H1 (cell line): ENCODE results near the gene CHAD.

ENCODE experiments used
- ATF3 ChIP-seq: IDR thresholded peaks from 2 replicates; pipeline ENCODE4 v1.6.1; 2011; ENCODE audit warnings: low read depth, mild to moderate bottlenecking, low read length; ENCODE audit not compliant: insufficient read depth
- CEBPB ChIP-seq: IDR thresholded peaks from 2 replicates; pipeline ENCODE4 v1.6.1; 2012; ENCODE audit warnings: low read depth, low read length
- CTCF ChIP-seq, 3 experiments: IDR thresholded peaks; 1 replicate in 2 of 3; 2 replicates in 1 of 3; pipeline versions ENCODE4 v1.5.1 to v1.6.1; 2011; ENCODE audit warnings: low read length in 3 of 3, mild to moderate bottlenecking in 3 of 3, inconsistent platforms in 2 of 3, low read depth in 1 of 3, moderate library complexity in 1 of 3; ENCODE audit not compliant: insufficient read depth in 1 of 3; ENCODE audit errors: control extremely low read depth in 1 of 3
- MAX ChIP-seq: IDR thresholded peaks from 2 replicates; pipeline ENCODE4 v1.6.1; 2012; ENCODE audit warnings: inconsistent platforms
- PHF8 ChIP-seq: fragments of 200-600 bp; sonication (generic); conservative IDR thresholded peaks from 2 replicates; pipeline ENCODE4 v1.7.1; 2012; ENCODE audit warnings: low read depth, mild to moderate bottlenecking, inconsistent platforms, low read length, moderate library complexity
- RAD21 ChIP-seq, 2 experiments: IDR thresholded peaks in 1 of 2; conservative IDR thresholded peaks in 1 of 2; 2 replicates each; pipeline ENCODE4 v1.6.1; 2011; ENCODE audit warnings: low read depth in 2 of 2, low read length in 2 of 2, improper control_type of control experiment in 1 of 2, inconsistent platforms in 1 of 2, mild to moderate bottlenecking in 1 of 2, moderate library complexity in 1 of 2
- RNF2 ChIP-seq: fragments of 200-900, 300-1000 bp; sonication (generic); IDR thresholded peaks from 2 replicates; pipeline ENCODE4 v1.7.1; 2016; ENCODE audit warnings: borderline replicate concordance, low read depth, mild to moderate bottlenecking, antibody characterized with exemption, low read length; ENCODE audit not compliant: poor library complexity, severe bottlenecking; ENCODE audit errors: missing control alignments
- TCF12 ChIP-seq: IDR thresholded peaks from 2 replicates; pipeline ENCODE4 v1.6.1; 2011; ENCODE audit warnings: low read depth, mild to moderate bottlenecking, low read length

GRCh38 chr17:50452630-50453300, 15.9 kb downstream of the CHAD start:
- TF ChIP-seq PHF8, result no peak
- TF ChIP-seq CTCF (IDR thresholded peaks at IDR 0.05; ENCODE audit: control extremely low read depth in 1 of 3, insufficient read depth in 1 of 3, low read depth in 1 of 3, low read length in 3 of 3), result no peak
- no peak for TF ChIP-seq CEBPB
- TF ChIP-seq TCF12, result no peak
- TF ChIP-seq RAD21 (IDR thresholded peaks at IDR 0.05 in 1 of 2, conservative IDR thresholded peaks at IDR 0.05 in 1 of 2; ENCODE audit: low read depth in 2 of 2, low read length in 2 of 2), result no peak
- no peak for TF ChIP-seq ATF3
- TF ChIP-seq MAX, result no peak
- no peak for TF ChIP-seq RNF2
